GM12878 (cell line): Measurements from ENCODE around the gene LRIT2. TPM values are rescaled to one million over a fixed set of nuclear protein-coding genes. Genes with fewer than 3 reads are reported as not detected.

Experiments used
- ATAC-seq: fragments of 200-7000 bp; cut with Tn5 transposase; 3 replicates; pipeline ENCODE4 v1.9.1; 2020; ENCODE audit warnings: mild to moderate bottlenecking, moderate library complexity
- BruUV-seq: library from RNA; stranded (reverse); fragments of 400-500 nt; replicated peaks from 2 replicates; lab custom pipeline; 2021; lab: Mats Ljungman, UMichigan
- CTCF ChIA-PET: fragments of 300-600 bp; sonication (Branson Sonifier 250); formaldehyde crosslinking; extraction: SDS; loops from one replicate; lab custom pipeline; 2021; ENCODE audit warnings: inconsistent platforms; lab: Yijun Ruan, JAX
- POLR2A ChIA-PET: fragments of 350-600 bp; formaldehyde crosslinking; extraction: SDS; loops from one replicate; lab custom pipeline; 2021; ENCODE audit warnings: inconsistent platforms; lab: Charles Lee
- RAD21 ChIA-PET: fragments of 300-600 bp; sonication (Branson Sonifier 250); formaldehyde crosslinking; loops from one replicate; lab custom pipeline; 2023; ENCODE audit warnings: antibody characterized with exemption; ENCODE audit not compliant: unreplicated experiment; lab: Charles Lee
- SMC1A ChIA-PET: fragments of 300-600 bp; sonication (Branson Sonifier 250); formaldehyde crosslinking; loops from one replicate; lab custom pipeline; 2023; ENCODE audit not compliant: unreplicated experiment, uncharacterized antibody; lab: Charles Lee
- DNase-seq: peaks from one replicate; pipeline ENCODE4 v3.0.0-alpha.2; 2011; ENCODE audit warnings: low read depth, low spot score
- FAIRE-seq: peaks from 3 replicates; lab custom pipeline; 2011; peaks lifted over from hg19 to GRCh38; lab: Jason Lieb, UNC
- H2AFZ ChIP-seq: 2 replicates; pipeline ENCODE4 v1.6.0; 2011; ENCODE audit warnings: low read depth, low read length, control low read depth; ENCODE audit not compliant: control insufficient read depth
- H3K27ac ChIP-seq: 2 replicates; pipeline ENCODE4 v1.5.1; 2011; ENCODE audit warnings: control low read depth; ENCODE audit not compliant: control insufficient read depth, insufficient read depth
- H3K27me3 ChIP-seq, 2 experiments: replicated peaks in 1 of 2; 2 replicates each; pipeline versions ENCODE4 v1.6.0 to v1.6.1; 2011; ENCODE audit warnings: low read length in 1 of 2; ENCODE audit not compliant: control insufficient read depth in 2 of 2, insufficient read depth in 2 of 2
- H3K36me3 ChIP-seq, 2 experiments: 2 replicates each; pipeline ENCODE4 v1.5.1; 2011; ENCODE audit warnings: low read length in 1 of 2; ENCODE audit not compliant: control insufficient read depth in 2 of 2, insufficient read depth in 2 of 2
- H3K4me1 ChIP-seq: 2 replicates; pipeline ENCODE4 v1.6.1; 2011; ENCODE audit warnings: mild to moderate bottlenecking, low read length, moderate library complexity, mixed read lengths; ENCODE audit not compliant: control insufficient read depth, insufficient read depth
- H3K4me2 ChIP-seq: 2 replicates; pipeline ENCODE4 v1.6.0; 2011; ENCODE audit warnings: control low read depth; ENCODE audit not compliant: control insufficient read depth, insufficient read depth
- H3K4me3 ChIP-seq: fragments of 200-600 bp; sonication (generic); 2 replicates; pipeline ENCODE4 v1.5.1; 2016
- H3K79me2 ChIP-seq: 2 replicates; pipeline ENCODE4 v1.6.0; 2011; ENCODE audit warnings: low read length; ENCODE audit not compliant: control insufficient read depth, insufficient read depth
- H3K9ac ChIP-seq: 2 replicates; pipeline ENCODE4 v1.8.0; 2011; ENCODE audit warnings: low read length, control low read depth, mixed read lengths; ENCODE audit not compliant: control insufficient read depth, insufficient read depth
- H3K9me3 ChIP-seq: replicated peaks from 3 replicates; pipeline ENCODE4 v1.5.1; 2011; ENCODE audit warnings: mild to moderate bottlenecking, low read length; ENCODE audit not compliant: control insufficient read depth, insufficient read depth
- H4K20me1 ChIP-seq: 2 replicates; pipeline ENCODE4 v1.6.0; 2011; ENCODE audit not compliant: control insufficient read depth, insufficient read depth
- BHLHE40 ChIP-seq, 2 experiments: fragments of 450-650 bp in 1 of 2; IDR thresholded peaks; 2 replicates each; pipeline ENCODE4 v1.6.1; 2011 to 2017; ENCODE audit warnings: low read depth in 2 of 2, borderline replicate concordance in 1 of 2, improper control_type of control experiment in 1 of 2, low read length in 1 of 2, mild to moderate bottlenecking in 1 of 2
- DPF2 ChIP-seq: fragments of 450-650 bp; IDR thresholded peaks from 2 replicates; pipeline ENCODE4 v1.6.1; 2017; ENCODE audit warnings: mild to moderate bottlenecking
- POU2F2 ChIP-seq: IDR thresholded peaks from 3 replicates; pipeline ENCODE4 v1.6.1; 2011; ENCODE audit warnings: low read depth, mild to moderate bottlenecking, low read length, borderline replicate concordance
- REST ChIP-seq: IDR thresholded peaks from 2 replicates; pipeline ENCODE4 v1.6.1; 2012; ENCODE audit warnings: mild to moderate bottlenecking, low read depth, low read length
- SIX5 ChIP-seq: IDR thresholded peaks from 2 replicates; pipeline ENCODE4 v1.6.1; 2011; ENCODE audit warnings: mild to moderate bottlenecking, low read depth, low read length, moderate library complexity; ENCODE audit not compliant: severe bottlenecking
- SREBF1 ChIP-seq: IDR thresholded peaks from 2 replicates; pipeline ENCODE4 v1.6.1; 2012; ENCODE audit warnings: mild to moderate bottlenecking, low read length
- TBL1XR1 ChIP-seq: IDR thresholded peaks from 2 replicates; pipeline ENCODE4 v1.6.1; 2012; ENCODE audit warnings: low read depth, low read length, improper control_type of control experiment
- ZNF24 ChIP-seq: fragments of 450-650 bp; IDR thresholded peaks from 2 replicates; pipeline ENCODE4 v1.6.1; 2017; ENCODE audit warnings: antibody characterized with exemption, mild to moderate bottlenecking
- WGBS: methylation state at CpG from one replicate; pipeline ENCODE4 v1.1.6; 2016; ENCODE audit warnings: low lambda C conversion rate; ENCODE audit not compliant: insufficient replicate concordance, insufficient coverage; ENCODE audit errors: missing lambda C conversion rate; 5-methylcytosine and 5-hydroxymethylcytosine counted together
- in situ Hi-C: fragments of 300-500 bp; cut with MboI; formaldehyde crosslinking; loops from 9 replicates; pipeline ENCODE4 v1.14.3; 2018; ENCODE audit warnings: mixed read lengths
- intact Hi-C: fragments of 100-400 bp; cut with micrococcal nuclease; formaldehyde crosslinking; loops from one replicate; pipeline ENCODE4 v1.14.2; 2022; ENCODE audit not compliant: unreplicated experiment
- polyA plus RNA-seq, 11 experiments: library from polyadenylated mRNA; depleted of rRNA in 4 of 11; unstranded in 6 of 11; stranded (reverse) in 5 of 11; fragments of >200 nt; fragmentation: Nextera tagmentation in 4 of 11; fragmentation: Illumina TruSeq in 1 of 11; extraction: Ambion mirVana in 4 of 11; extraction: Trizol in 1 of 11; gene quantifications; 1 replicate in 1 of 11; 2 replicates in 10 of 11; pipeline versions ENCODE4 v1.2.1 to v1.2.3, GENCODE V29; 2011 to 2016; ENCODE audit warnings: inconsistent platforms in 2 of 11, missing spikeins in 2 of 11, low read depth in 1 of 11
- total RNA-seq, 4 experiments: library from RNA; depleted of rRNA in 3 of 4; stranded (reverse); fragments of >200 nt in 3 of 4; fragmentation: Illumina TruSeq in 1 of 4; extraction: Trizol in 1 of 4; gene quantifications; 2 replicates each; pipeline versions ENCODE4 v1.2.1 to v1.2.3, GENCODE V29; 2013 to 2021
- TF ChIP-seq, protein P1 (sequence below): fragments of 450-650 bp; IDR thresholded peaks from 2 replicates; pipeline ENCODE4 v1.6.1; 2017; ENCODE audit warnings: mild to moderate bottlenecking, moderate library complexity
- TF ChIP-seq, protein P2 (sequence below): fragments of 450-650 bp; IDR thresholded peaks from 2 replicates; pipeline ENCODE4 v1.6.1; 2017; ENCODE audit warnings: antibody characterized with exemption, mild to moderate bottlenecking, moderate library complexity

Gene LRIT2
- total and polyA plus RNA-seq, 10 of the 15 experiments (the other 5 are each of a cell fraction or from before 2014, with no cell fraction given) = not detected

GRCh38 chr10:84226616-84227015, 1.3 kb upstream of the LRIT2 start:
- Histone ChIP-seq H3K9ac (no peak overlapping the region), H2AFZ (no peak overlapping the region), H3K9me3 (no peaks in the 10 kb centered on the region), H3K79me2 (no peaks in the 10 kb centered on the region), H3K4me3 (no peak overlapping the region), H3K27ac (no peak overlapping the region), H3K36me3 (no peaks in the 10 kb centered on the region), H3K4me2 (no peak overlapping the region), H3K4me1 (no peaks in the 10 kb centered on the region), H3K27me3 (no peaks in the 10 kb centered on the region; a peak in 1 of 4 replicates), H4K20me1 (no peaks in the 10 kb centered on the region)
- FAIRE-seq = no peak
- WGBS = 12% methylated on average over 3 of the region's 3 CpGs
- ChIA-PET RAD21 (no interaction called here), SMC1A (no interaction called here), CTCF (interaction anchor here (1.1 to 1.8 kb wide), 2 partner anchors 12 to 21 kb away, joined by 4 to 10 read pairs; no protein-coding TSS in a partner anchor), POLR2A (no interaction called here)
- ATAC-seq = no peak
- BruUV-seq = no TSS peak
- no peak for DNase-seq
- in situ Hi-C loops (no loop called here), intact Hi-C loops (no loop called here)
- TF ChIP-seq BHLHE40 (IDR thresholded peaks at IDR 0.05; ENCODE audit: borderline replicate concordance in 1 of 2, low read depth in 2 of 2, low read length in 1 of 2) = no peak
- TF ChIP-seq REST = no peak
- no peak for TF ChIP-seq SREBF1
- no peak for TF ChIP-seq ZNF24
- no peak for TF ChIP-seq SIX5
- TF ChIP-seq TBL1XR1 = no peak
- no peak for TF ChIP-seq POU2F2
- TF ChIP-seq, protein P1, sequence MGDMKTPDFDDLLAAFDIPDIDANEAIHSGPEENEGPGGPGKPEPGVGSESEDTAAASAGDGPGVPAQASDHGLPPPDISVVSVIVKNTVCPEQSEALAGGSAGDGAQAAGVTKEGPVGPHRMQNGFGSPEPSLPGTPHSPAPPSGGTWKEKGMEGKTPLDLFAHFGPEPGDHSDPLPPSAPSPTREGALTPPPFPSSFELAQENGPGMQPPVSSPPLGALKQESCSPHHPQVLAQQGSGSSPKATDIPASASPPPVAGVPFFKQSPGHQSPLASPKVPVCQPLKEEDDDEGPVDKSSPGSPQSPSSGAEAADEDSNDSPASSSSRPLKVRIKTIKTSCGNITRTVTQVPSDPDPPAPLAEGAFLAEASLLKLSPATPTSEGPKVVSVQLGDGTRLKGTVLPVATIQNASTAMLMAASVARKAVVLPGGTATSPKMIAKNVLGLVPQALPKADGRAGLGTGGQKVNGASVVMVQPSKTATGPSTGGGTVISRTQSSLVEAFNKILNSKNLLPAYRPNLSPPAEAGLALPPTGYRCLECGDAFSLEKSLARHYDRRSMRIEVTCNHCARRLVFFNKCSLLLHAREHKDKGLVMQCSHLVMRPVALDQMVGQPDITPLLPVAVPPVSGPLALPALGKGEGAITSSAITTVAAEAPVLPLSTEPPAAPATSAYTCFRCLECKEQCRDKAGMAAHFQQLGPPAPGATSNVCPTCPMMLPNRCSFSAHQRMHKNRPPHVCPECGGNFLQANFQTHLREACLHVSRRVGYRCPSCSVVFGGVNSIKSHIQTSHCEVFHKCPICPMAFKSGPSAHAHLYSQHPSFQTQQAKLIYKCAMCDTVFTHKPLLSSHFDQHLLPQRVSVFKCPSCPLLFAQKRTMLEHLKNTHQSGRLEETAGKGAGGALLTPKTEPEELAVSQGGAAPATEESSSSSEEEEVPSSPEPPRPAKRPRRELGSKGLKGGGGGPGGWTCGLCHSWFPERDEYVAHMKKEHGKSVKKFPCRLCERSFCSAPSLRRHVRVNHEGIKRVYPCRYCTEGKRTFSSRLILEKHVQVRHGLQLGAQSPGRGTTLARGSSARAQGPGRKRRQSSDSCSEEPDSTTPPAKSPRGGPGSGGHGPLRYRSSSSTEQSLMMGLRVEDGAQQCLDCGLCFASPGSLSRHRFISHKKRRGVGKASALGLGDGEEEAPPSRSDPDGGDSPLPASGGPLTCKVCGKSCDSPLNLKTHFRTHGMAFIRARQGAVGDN = no peak
- TF ChIP-seq, protein P2, sequence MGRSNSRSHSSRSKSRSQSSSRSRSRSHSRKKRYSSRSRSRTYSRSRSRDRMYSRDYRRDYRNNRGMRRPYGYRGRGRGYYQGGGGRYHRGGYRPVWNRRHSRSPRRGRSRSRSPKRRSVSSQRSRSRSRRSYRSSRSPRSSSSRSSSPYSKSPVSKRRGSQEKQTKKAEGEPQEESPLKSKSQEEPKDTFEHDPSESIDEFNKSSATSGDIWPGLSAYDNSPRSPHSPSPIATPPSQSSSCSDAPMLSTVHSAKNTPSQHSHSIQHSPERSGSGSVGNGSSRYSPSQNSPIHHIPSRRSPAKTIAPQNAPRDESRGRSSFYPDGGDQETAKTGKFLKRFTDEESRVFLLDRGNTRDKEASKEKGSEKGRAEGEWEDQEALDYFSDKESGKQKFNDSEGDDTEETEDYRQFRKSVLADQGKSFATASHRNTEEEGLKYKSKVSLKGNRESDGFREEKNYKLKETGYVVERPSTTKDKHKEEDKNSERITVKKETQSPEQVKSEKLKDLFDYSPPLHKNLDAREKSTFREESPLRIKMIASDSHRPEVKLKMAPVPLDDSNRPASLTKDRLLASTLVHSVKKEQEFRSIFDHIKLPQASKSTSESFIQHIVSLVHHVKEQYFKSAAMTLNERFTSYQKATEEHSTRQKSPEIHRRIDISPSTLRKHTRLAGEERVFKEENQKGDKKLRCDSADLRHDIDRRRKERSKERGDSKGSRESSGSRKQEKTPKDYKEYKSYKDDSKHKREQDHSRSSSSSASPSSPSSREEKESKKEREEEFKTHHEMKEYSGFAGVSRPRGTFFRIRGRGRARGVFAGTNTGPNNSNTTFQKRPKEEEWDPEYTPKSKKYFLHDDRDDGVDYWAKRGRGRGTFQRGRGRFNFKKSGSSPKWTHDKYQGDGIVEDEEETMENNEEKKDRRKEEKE = no peak
- no peak for TF ChIP-seq DPF2
